Cardiac fibroblast (primary cell): Measurements from ENCODE around the gene TAF4B.

Source experiments
- DNase-seq, 2 donors: peaks; one replicate each; pipeline versions ENCODE4 v3.0.0 to v3.0.0-alpha.2; 2010; ENCODE audit warnings: low read depth in 2 of 2
- H3K4me3 ChIP-seq, 2 donors: replicated peaks in 1 of 2; 1 replicate in 1 of 2; 2 replicates in 1 of 2; pipeline ENCODE4 v1.5.1; 2011; ENCODE audit warnings: low read depth in 2 of 2, low read length in 2 of 2, mild to moderate bottlenecking in 2 of 2, moderate library complexity in 1 of 2
- CTCF ChIP-seq: IDR thresholded peaks from one replicate; pipeline ENCODE4 v1.5.1; 2011; ENCODE audit warnings: low read depth, mild to moderate bottlenecking, low read length, inconsistent platforms

TAF4B gene

GRCh38 chr18:26440644-26441043 is 214.4 kb downstream of the TAF4B start:
- H3K4me3 ChIP-seq = no peak overlapping the region
- TF ChIP-seq CTCF = no peak
- DNase-seq = peak; percentile 59 to 63
